Endodermal cell (in vitro differentiated cells): Measurements from ENCODE around the gene ADSS1. TPM values are rescaled to one million over a fixed set of nuclear protein-coding genes. Genes with fewer than 3 reads are reported as not detected.

Source experiments
- DNase-seq: peaks from one replicate; pipeline ENCODE4 v3.0.0-alpha.2; 2017
- H3K27ac ChIP-seq: 2 replicates; pipeline ENCODE4 v1.5.1; 2013; ENCODE audit warnings: mild to moderate bottlenecking, low read depth, low read length, moderate library complexity
- H3K27me3 ChIP-seq: 2 replicates; pipeline ENCODE4 v1.6.1; 2013; ENCODE audit warnings: mild to moderate bottlenecking, low read length, moderate library complexity; ENCODE audit not compliant: insufficient read depth, control insufficient read depth, poor library complexity, severe bottlenecking
- H3K36me3 ChIP-seq: 2 replicates; pipeline ENCODE4 v1.7.0; 2013; ENCODE audit warnings: mild to moderate bottlenecking, low read length, moderate library complexity; ENCODE audit not compliant: control insufficient read depth, insufficient read depth
- H3K4me1 ChIP-seq: one replicate; pipeline ENCODE4 v1.7.0; 2013; ENCODE audit warnings: low read length; ENCODE audit not compliant: control insufficient read depth, insufficient read depth
- H3K4me3 ChIP-seq: 2 replicates; pipeline ENCODE4 v1.5.1; 2013; ENCODE audit warnings: mild to moderate bottlenecking, low read length, moderate library complexity
- H3K9ac ChIP-seq: 2 replicates; pipeline ENCODE4 v1.6.1; 2013; ENCODE audit warnings: mild to moderate bottlenecking, low read length, moderate library complexity; ENCODE audit not compliant: poor library complexity, severe bottlenecking; ENCODE audit errors: extremely low read depth
- H3K9me3 ChIP-seq: 2 replicates; pipeline ENCODE4 v1.6.1; 2013; ENCODE audit warnings: mild to moderate bottlenecking, low read length, moderate library complexity; ENCODE audit not compliant: control insufficient read depth
- H3K27ac Mint-ChIP-seq: 2 replicates; pipeline ENCODE4 v1.8.0; 2020; ENCODE audit warnings: mixed read lengths
- H3K27me3 Mint-ChIP-seq: 2 replicates; pipeline ENCODE4 v1.8.0; 2021; ENCODE audit warnings: mild to moderate bottlenecking, mixed read lengths; ENCODE audit not compliant: insufficient read depth
- H3K36me3 Mint-ChIP-seq: 2 replicates; pipeline ENCODE4 v1.8.0; 2020; ENCODE audit warnings: low read depth, mixed read lengths
- H3K4me1 Mint-ChIP-seq: 2 replicates; pipeline ENCODE4 v1.8.0; 2020; ENCODE audit warnings: mixed read lengths
- H3K4me3 Mint-ChIP-seq: 2 replicates; pipeline ENCODE4 v1.8.0; 2020; ENCODE audit warnings: mild to moderate bottlenecking, moderate library complexity, mixed read lengths
- H3K9me3 Mint-ChIP-seq: 2 replicates; pipeline ENCODE4 v1.8.0; 2020; ENCODE audit warnings: mild to moderate bottlenecking, mixed read lengths
- WGBS, 2 experiments: methylation state at CpG; one replicate each; pipeline versions ENCODE4 v1.1.5 to v1.1.7; 2013; ENCODE audit warnings: missing lambda C conversion rate in 2 of 2, mixed read lengths in 1 of 2; ENCODE audit not compliant: insufficient coverage in 1 of 2, insufficient read length in 1 of 2; 5-methylcytosine and 5-hydroxymethylcytosine counted together
- total RNA-seq, 2 donors: library from RNA; stranded (reverse); fragmentation: NEBNext Ultra II Directional in 1 of 2; extraction: Animal tissue kit (Norgen Biotek cat#: 25700) in 1 of 2; gene quantifications; 2 replicates in 1 of 2; 3 replicates in 1 of 2; pipeline ENCODE4 v1.2.1, GENCODE V29; 2021
- TF ChIP-seq, protein P1 (sequence below): fragments of 200-600 bp; sonication (generic); conservative IDR thresholded peaks from 2 replicates; pipeline ENCODE4 v1.5.0; 2021; ENCODE audit warnings: antibody characterized with exemption, mild to moderate bottlenecking

ADSS1 gene
- total RNA-seq, 2 donors from 2014 or later: 15.8 to 31.0 TPM

- Histone ChIP-seq H3K27ac (no peak overlapping the region), H3K4me3 (no peak overlapping the region), H3K27me3 (no peaks in the 10 kb centered on the region), H3K9ac (no peak overlapping the region), H3K9me3 (no peaks in the 10 kb centered on the region), H3K4me1 (peaks cover 27% of the 10 kb centered on the region), H3K36me3 (no peaks in the 10 kb centered on the region)
- H3K36me3 Mint-ChIP-seq: no peaks in the 10 kb centered on the region
- no peaks in the 10 kb centered on the region for H3K27me3 Mint-ChIP-seq
- TF ChIP-seq, protein P1, sequence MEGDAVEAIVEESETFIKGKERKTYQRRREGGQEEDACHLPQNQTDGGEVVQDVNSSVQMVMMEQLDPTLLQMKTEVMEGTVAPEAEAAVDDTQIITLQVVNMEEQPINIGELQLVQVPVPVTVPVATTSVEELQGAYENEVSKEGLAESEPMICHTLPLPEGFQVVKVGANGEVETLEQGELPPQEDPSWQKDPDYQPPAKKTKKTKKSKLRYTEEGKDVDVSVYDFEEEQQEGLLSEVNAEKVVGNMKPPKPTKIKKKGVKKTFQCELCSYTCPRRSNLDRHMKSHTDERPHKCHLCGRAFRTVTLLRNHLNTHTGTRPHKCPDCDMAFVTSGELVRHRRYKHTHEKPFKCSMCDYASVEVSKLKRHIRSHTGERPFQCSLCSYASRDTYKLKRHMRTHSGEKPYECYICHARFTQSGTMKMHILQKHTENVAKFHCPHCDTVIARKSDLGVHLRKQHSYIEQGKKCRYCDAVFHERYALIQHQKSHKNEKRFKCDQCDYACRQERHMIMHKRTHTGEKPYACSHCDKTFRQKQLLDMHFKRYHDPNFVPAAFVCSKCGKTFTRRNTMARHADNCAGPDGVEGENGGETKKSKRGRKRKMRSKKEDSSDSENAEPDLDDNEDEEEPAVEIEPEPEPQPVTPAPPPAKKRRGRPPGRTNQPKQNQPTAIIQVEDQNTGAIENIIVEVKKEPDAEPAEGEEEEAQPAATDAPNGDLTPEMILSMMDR: no peak
- no peak for DNase-seq
- H3K27ac Mint-ChIP-seq: no peak overlapping the region
- 90 to 92% methylated on average over 10 to 20 of the region's 20 CpGs for WGBS, 2 experiments
- no peak overlapping the region for H3K4me3 Mint-ChIP-seq
- H3K4me1 Mint-ChIP-seq: peaks cover 31% of the 10 kb centered on the region
- H3K9me3 Mint-ChIP-seq: peaks cover 7% of the 10 kb centered on the region
These were observed 37.2 kb upstream of the ADSS1 start for GRCh38 chr14:104686624-104687517.

DNA sequence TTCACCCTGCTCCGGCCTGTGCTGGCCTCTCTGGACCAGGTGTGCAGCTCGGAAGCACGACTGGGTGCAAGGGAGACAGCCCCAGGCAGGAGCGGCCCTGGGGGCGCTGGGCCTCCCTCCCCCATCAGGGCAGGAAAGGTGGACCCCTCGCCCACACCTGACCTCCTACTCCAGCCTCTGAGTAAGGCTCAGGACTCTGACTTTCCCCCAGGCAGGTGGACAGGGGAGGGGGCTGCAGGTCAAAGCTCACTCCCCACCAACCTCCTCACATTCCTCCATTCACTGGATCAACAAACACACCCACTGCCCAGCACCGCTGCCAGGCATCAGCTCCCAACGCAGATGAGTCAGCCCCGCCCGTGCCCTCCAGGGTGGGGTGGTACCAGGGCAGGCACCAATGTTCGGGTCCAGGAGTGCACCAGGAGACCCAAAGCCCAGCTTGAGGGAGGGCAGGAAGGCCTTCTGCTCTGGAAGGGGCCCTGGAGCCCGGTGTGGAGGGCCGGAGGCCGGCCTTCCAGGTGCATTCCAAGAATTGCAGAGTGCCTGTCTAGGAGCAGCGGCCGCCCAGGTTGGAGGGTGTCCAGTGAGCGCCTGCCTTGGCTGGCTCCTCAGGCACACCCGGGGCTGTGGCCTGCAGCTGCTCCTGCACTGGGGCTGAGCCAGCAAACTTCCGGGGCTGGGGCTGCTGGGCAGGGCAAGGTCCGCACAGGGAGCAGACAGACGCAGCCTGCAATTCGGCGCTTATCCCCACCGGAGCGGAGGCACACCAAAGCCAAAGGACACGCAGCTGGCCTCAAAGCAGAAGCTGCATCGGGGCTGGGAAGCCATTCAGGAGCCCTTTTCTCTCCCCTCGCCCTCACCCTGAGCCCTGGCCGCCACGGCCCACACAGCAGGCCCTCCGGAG lies 36.2 kb upstream of the ADSS1 start:
- H3K36me3 Mint-ChIP-seq: no peaks in the 10 kb centered on the region
- Histone ChIP-seq H3K27me3 (no peaks in the 10 kb centered on the region), H3K36me3 (peaks cover 5% of the 10 kb centered on the region), H3K27ac (no peak overlapping the region), H3K4me3 (no peak overlapping the region), H3K9me3 (no peaks in the 10 kb centered on the region), H3K4me1 (peaks cover 20% of the 10 kb centered on the region), H3K9ac (no peak overlapping the region)
- 80 to 85% methylated on average over 18 to 31 of the region's 31 CpGs for WGBS, 2 experiments
- H3K9me3 Mint-ChIP-seq: peaks cover 7% of the 10 kb centered on the region
- H3K4me1 Mint-ChIP-seq: peaks cover 21% of the 10 kb centered on the region
- peak; percentile 83 for DNase-seq
- TF ChIP-seq, protein P1: no peak
- H3K27ac Mint-ChIP-seq: peak overlapping the region; percentile 86
- no peaks in the 10 kb centered on the region for H3K27me3 Mint-ChIP-seq
- H3K4me3 Mint-ChIP-seq: peak overlapping the region; percentile 62

DNA sequence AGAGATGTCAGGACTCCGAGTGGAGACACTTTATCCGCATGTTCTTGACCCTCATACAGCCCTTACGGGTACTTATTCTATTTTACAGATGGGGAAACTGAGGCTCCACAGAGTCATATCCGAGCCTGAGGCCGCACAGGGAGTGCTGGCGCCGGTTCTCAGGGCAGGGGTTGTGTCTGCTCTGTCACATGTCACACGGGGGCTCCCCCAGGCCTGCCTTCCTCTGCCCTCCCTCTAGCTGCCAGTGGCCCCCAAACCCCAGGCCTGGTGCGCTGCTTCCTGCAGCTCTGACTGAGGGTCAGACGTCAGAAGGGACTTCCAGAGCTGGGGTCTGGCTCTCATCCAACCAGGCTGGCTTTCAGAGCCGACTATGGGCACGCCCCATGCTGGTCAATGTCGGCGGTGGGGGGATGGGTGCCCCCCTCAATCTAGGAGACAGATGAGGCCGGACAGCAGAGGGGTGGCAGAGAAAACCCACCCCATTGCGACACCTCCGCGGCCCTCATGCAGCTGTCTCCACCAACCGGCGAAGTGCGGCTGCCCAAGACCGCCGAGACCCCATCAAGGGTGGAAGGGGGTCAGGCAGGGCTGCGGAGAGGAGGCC lies 35.4 kb upstream of the ADSS1 start:
- peak overlapping the region; percentile 62 for H3K4me3 Mint-ChIP-seq
- no peak overlapping the region for H3K27ac ChIP-seq

More for the DNA sequence above, 35.4 kb upstream of the ADSS1 start:
- Histone ChIP-seq H3K4me1 (peaks cover 17% of the 10 kb centered on the region), H3K36me3 (peaks cover 5% of the 10 kb centered on the region), H3K4me3 (no peak overlapping the region), H3K9ac (no peak overlapping the region), H3K9me3 (no peaks in the 10 kb centered on the region), H3K27me3 (no peaks in the 10 kb centered on the region)
- Mint-ChIP-seq H3K4me1 (peaks cover 15% of the 10 kb centered on the region), H3K27ac (peak overlapping the region; percentile 86), H3K27me3 (no peaks in the 10 kb centered on the region), H3K9me3 (peaks cover 7% of the 10 kb centered on the region), H3K36me3 (no peaks in the 10 kb centered on the region)
- TF ChIP-seq, protein P1: no peak
- 72 to 74% methylated on average over 17 to 24 of the region's 24 CpGs for WGBS, 2 experiments
- DNase-seq: no peak
